SK-N-SH treated with all-trans-retinoic acid at 6 μM for 48 hours (cell line): ENCODE measurements around the gene FCN3.

Experiments used
- ATAC-seq: fragments of 200-7000 bp; cut with Tn5 transposase; 3 replicates; pipeline ENCODE4 v1.9.1; 2020; ENCODE audit warnings: mild to moderate bottlenecking, moderate library complexity
- ARNTL ChIP-seq: fragments of 450-650 bp; formaldehyde crosslinking; IDR thresholded peaks from 2 replicates; pipeline ENCODE4 v1.5.0; 2020; ENCODE audit warnings: low read depth, mild to moderate bottlenecking, moderate library complexity, borderline replicate concordance
- BACH2 ChIP-seq: fragments of 250-450 bp; sonication (Bioruptor Pico); IDR thresholded peaks from 2 replicates; pipeline ENCODE4 v1.9.0; 2021; ENCODE audit warnings: mild to moderate bottlenecking, borderline replicate concordance
- CSDC2 ChIP-seq: fragments of 250-450 bp; sonication (Bioruptor Pico); IDR thresholded peaks from 2 replicates; pipeline ENCODE4 v1.5.0; 2020; ENCODE audit warnings: mild to moderate bottlenecking, moderate library complexity
- ESRRG ChIP-seq: fragments of 250-450 bp; sonication (Bioruptor Pico); IDR thresholded peaks from 2 replicates; pipeline ENCODE4 v1.6.1; 2021; ENCODE audit warnings: mild to moderate bottlenecking
- GLIS3 ChIP-seq: fragments of 250-450 bp; sonication (Bioruptor Pico); IDR thresholded peaks from 2 replicates; pipeline ENCODE4 v1.5.0; 2020; ENCODE audit warnings: mild to moderate bottlenecking, moderate library complexity
- ISL1 ChIP-seq: fragments of 250-450 bp; sonication (Bioruptor Pico); IDR thresholded peaks from 2 replicates; pipeline ENCODE4 v2.1.2; 2022; ENCODE audit warnings: mild to moderate bottlenecking, moderate library complexity
- OSR1 ChIP-seq: fragments of 250-450 bp; sonication (Bioruptor Pico); IDR thresholded peaks from 2 replicates; pipeline ENCODE4 v1.8.0; 2022; ENCODE audit warnings: moderate library complexity, mild to moderate bottlenecking, inconsistent platforms
- PPARA ChIP-seq: fragments of 250-450 bp; sonication (Bioruptor Pico); IDR thresholded peaks from 2 replicates; pipeline ENCODE4 v1.5.0; 2020; ENCODE audit warnings: mild to moderate bottlenecking, borderline replicate concordance
- SNAI2 ChIP-seq: fragments of 250-450 bp; sonication (Bioruptor Pico); IDR thresholded peaks from 2 replicates; pipeline ENCODE4 v1.5.0; 2020; ENCODE audit warnings: mild to moderate bottlenecking, moderate library complexity
- TCF4 ChIP-seq: fragments of 250-450 bp; sonication (Bioruptor Pico); IDR thresholded peaks from 2 replicates; pipeline ENCODE4 v1.8.0; 2021; ENCODE audit warnings: mild to moderate bottlenecking, moderate library complexity, borderline replicate concordance
- TOX ChIP-seq: fragments of 250-450 bp; sonication (Bioruptor Pico); IDR thresholded peaks from 2 replicates; pipeline ENCODE4 v1.8.0; 2021; ENCODE audit warnings: mild to moderate bottlenecking, moderate library complexity, borderline replicate concordance
- ZC3H10 ChIP-seq: fragments of 250-450 bp; sonication (Bioruptor Pico); IDR thresholded peaks from 2 replicates; pipeline ENCODE4 v1.5.1; 2021; ENCODE audit warnings: mild to moderate bottlenecking, moderate library complexity
- ZFP3 ChIP-seq: fragments of 250-450 bp; sonication (Bioruptor Pico); IDR thresholded peaks from 2 replicates; pipeline ENCODE4 v1.5.0; 2020; ENCODE audit warnings: mild to moderate bottlenecking, moderate library complexity
- ZFP30 ChIP-seq: fragments of 450-650 bp; formaldehyde crosslinking; IDR thresholded peaks from 2 replicates; pipeline ENCODE4 v1.5.0; 2022; ENCODE audit warnings: mild to moderate bottlenecking, moderate library complexity
- ZNF70 ChIP-seq: fragments of 450-650 bp; formaldehyde crosslinking; IDR thresholded peaks from 2 replicates; pipeline ENCODE4 v1.5.0; 2020; ENCODE audit warnings: mild to moderate bottlenecking, moderate library complexity
- ZNF8 ChIP-seq: fragments of 450-650 bp; formaldehyde crosslinking; IDR thresholded peaks from 2 replicates; pipeline ENCODE4 v1.5.0; 2020; ENCODE audit warnings: mild to moderate bottlenecking, moderate library complexity
- TF ChIP-seq, protein P1 (sequence below): fragments of 250-450 bp; sonication (Bioruptor Pico); IDR thresholded peaks from 2 replicates; pipeline ENCODE4 v1.8.0; 2021; ENCODE audit warnings: low read depth, mild to moderate bottlenecking, moderate library complexity, borderline replicate concordance
- TF ChIP-seq, protein P2 (sequence below): fragments of 250-450 bp; sonication (Bioruptor Pico); IDR thresholded peaks from 2 replicates; pipeline ENCODE4 v1.5.1; 2020; ENCODE audit warnings: low read depth, mild to moderate bottlenecking, moderate library complexity
- TF ChIP-seq, protein P3 (sequence below): fragments of 250-450 bp; sonication (Bioruptor Pico); IDR thresholded peaks from 2 replicates; pipeline ENCODE4 v1.5.1; 2021; ENCODE audit warnings: mild to moderate bottlenecking, moderate library complexity
- TF ChIP-seq, protein P4 (sequence below): fragments of 250-450 bp; sonication (Bioruptor Pico); IDR thresholded peaks from 2 replicates; pipeline ENCODE4 v1.8.0; 2020; ENCODE audit warnings: mild to moderate bottlenecking, moderate library complexity, borderline replicate concordance

FCN3 gene

DNA sequence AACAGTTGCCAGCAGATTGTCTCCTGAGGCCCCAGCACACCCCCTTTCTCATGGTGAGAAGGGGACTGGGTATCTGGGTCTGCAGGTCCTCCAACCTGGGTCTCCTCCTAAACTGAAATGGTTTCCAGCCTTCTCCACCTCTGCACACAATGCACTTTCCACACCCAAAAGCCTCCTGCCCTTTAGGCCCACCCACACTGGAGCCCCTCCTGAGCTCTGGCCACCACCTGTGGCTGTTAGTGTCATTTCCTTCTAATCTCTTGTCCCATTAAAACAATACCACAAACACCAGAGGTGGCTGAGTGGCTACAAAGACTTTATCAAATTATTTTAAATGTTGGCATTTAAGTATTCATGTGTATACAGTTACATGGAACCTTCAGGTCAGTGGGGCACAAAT, 29.3 kb upstream of the FCN3 start (continued):
- TF ChIP-seq, protein P1, sequence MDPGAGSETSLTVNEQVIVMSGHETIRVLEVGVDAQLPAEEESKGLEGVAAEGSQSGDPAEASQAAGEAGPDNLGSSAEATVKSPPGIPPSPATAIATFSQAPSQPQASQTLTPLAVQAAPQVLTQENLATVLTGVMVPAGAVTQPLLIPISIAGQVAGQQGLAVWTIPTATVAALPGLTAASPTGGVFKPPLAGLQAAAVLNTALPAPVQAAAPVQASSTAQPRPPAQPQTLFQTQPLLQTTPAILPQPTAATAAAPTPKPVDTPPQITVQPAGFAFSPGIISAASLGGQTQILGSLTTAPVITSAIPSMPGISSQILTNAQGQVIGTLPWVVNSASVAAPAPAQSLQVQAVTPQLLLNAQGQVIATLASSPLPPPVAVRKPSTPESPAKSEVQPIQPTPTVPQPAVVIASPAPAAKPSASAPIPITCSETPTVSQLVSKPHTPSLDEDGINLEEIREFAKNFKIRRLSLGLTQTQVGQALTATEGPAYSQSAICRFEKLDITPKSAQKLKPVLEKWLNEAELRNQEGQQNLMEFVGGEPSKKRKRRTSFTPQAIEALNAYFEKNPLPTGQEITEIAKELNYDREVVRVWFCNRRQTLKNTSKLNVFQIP (CRISPR knock-in tag): no peak

DNA sequence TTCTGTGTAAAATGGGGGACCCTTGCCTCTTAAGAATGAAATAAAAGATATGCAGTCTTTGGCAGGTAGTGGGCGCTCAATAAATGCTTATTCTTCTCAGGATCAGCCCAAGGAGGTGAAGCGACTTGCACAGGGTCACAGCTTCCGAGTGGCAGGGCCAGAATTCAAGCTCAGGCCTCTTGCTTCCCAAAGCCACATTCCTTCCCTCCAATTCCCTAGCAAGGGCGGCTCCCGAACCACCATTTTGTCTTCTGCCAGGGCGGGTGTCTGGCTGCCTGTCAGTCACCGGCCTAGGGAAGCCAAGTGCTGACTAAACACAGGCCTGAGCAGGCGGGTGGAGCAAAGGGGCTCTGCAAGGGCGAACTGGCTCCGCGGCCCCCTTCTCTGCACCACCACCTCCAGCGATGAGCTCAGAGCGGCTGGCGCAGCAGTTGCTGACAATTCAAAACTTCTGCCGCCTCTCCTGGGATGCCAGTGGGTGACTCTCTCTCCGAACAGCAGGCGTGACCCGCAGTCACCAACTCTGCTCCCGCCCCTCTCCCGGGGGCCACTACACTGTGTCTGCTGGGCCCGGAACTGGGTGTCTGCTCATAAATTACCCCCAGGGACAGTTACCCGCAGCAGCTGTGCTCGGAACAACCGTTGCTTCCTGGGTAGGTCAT, 28.6 kb upstream of the FCN3 start:
- TF ChIP-seq SNAI2 (CRISPR knock-in tag) (no peak), OSR1 (CRISPR knock-in tag) (no peak), ZC3H10 (CRISPR knock-in tag) (no peak), CSDC2 (no peak), ZNF70 (CRISPR knock-in tag) (no peak), ZFP30 (CRISPR knock-in tag) (no peak), BACH2 (CRISPR knock-in tag) (no peak), ARNTL (CRISPR knock-in tag) (no peak), TOX (CRISPR knock-in tag) (no peak), ESRRG (CRISPR knock-in tag) (no peak), ISL1 (CRISPR knock-in tag) (no peak)
- TF ChIP-seq, protein P2, sequence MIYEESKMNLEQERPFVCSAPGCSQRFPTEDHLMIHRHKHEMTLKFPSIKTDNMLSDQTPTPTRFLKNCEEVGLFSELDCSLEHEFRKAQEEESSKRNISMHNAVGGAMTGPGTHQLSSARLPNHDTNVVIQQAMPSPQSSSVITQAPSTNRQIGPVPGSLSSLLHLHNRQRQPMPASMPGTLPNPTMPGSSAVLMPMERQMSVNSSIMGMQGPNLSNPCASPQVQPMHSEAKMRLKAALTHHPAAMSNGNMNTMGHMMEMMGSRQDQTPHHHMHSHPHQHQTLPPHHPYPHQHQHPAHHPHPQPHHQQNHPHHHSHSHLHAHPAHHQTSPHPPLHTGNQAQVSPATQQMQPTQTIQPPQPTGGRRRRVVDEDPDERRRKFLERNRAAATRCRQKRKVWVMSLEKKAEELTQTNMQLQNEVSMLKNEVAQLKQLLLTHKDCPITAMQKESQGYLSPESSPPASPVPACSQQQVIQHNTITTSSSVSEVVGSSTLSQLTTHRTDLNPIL (CRISPR knock-in tag): no peak
- TF ChIP-seq, protein P3, sequence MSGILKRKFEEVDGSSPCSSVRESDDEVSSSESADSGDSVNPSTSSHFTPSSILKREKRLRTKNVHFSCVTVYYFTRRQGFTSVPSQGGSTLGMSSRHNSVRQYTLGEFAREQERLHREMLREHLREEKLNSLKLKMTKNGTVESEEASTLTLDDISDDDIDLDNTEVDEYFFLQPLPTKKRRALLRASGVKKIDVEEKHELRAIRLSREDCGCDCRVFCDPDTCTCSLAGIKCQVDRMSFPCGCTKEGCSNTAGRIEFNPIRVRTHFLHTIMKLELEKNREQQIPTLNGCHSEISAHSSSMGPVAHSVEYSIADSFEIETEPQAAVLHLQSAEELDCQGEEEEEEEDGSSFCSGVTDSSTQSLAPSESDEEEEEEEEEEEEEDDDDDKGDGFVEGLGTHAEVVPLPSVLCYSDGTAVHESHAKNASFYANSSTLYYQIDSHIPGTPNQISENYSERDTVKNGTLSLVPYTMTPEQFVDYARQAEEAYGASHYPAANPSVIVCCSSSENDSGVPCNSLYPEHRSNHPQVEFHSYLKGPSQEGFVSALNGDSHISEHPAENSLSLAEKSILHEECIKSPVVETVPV (CRISPR knock-in tag): no peak
- peak; percentile 10; the same call in 1 of the 3 replicates for ATAC-seq

DNA sequence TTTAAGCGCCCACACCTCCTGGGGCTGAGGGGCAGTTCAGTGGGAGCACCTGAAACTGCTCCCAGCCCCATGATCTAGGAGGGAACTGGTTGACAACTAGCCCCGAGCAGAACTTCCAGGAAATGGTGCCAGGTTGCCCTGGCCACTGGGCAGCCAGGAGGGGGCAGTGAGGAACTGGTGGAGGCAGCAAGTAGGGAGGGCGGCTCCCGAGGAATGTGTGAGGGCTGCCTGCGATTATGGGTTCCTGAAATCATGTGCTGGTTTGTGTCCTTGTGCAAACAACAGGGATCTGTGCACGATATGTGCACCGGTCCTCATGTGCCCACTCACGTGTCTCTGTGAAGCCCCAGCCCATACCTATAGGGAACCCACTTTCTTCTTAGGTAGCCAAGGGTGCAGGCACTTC, 27.7 kb upstream of the FCN3 start:
- TF ChIP-seq ESRRG (CRISPR knock-in tag) (no peak), TOX (CRISPR knock-in tag) (no peak), CSDC2 (no peak), ZFP3 (CRISPR knock-in tag) (no peak), PPARA (CRISPR knock-in tag) (no peak), ZNF8 (CRISPR knock-in tag) (no peak), ZNF70 (CRISPR knock-in tag) (no peak), ZFP30 (CRISPR knock-in tag) (no peak)
- TF ChIP-seq, protein P4, sequence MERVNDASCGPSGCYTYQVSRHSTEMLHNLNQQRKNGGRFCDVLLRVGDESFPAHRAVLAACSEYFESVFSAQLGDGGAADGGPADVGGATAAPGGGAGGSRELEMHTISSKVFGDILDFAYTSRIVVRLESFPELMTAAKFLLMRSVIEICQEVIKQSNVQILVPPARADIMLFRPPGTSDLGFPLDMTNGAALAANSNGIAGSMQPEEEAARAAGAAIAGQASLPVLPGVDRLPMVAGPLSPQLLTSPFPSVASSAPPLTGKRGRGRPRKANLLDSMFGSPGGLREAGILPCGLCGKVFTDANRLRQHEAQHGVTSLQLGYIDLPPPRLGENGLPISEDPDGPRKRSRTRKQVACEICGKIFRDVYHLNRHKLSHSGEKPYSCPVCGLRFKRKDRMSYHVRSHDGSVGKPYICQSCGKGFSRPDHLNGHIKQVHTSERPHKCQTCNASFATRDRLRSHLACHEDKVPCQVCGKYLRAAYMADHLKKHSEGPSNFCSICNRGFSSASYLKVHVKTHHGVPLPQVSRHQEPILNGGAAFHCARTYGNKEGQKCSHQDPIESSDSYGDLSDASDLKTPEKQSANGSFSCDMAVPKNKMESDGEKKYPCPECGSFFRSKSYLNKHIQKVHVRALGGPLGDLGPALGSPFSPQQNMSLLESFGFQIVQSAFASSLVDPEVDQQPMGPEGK (CRISPR knock-in tag): no peak
- ATAC-seq: peak; percentile 49

DNA sequence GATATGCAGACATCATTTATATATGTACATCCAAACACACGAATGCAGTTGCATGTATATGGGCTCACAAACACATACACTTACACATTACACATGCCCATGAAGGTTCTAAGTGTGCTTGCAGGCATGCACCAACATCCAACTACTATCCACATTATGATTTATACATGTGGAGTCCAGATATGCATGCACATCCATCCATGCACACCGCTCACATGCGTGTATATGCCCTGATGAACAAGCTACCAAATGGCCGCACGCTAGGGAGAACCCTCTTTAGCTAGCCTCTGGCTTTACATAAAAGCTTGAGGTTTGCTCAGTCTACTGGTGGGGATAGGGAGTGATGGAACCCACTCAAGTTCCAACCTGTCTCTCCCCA, 26.3 kb upstream of the FCN3 start:
- no peak for ATAC-seq
- TF ChIP-seq, protein P3 (CRISPR knock-in tag): no peak
- TF ChIP-seq, protein P4 (CRISPR knock-in tag): no peak
- TF ChIP-seq TCF4 (CRISPR knock-in tag) (no peak), ZFP3 (CRISPR knock-in tag) (no peak), BACH2 (CRISPR knock-in tag) (no peak), CSDC2 (no peak), TOX (CRISPR knock-in tag) (no peak), ARNTL (CRISPR knock-in tag) (no peak), ZNF70 (CRISPR knock-in tag) (no peak), ZNF8 (CRISPR knock-in tag) (no peak), GLIS3 (no peak), OSR1 (CRISPR knock-in tag) (no peak)
- TF ChIP-seq, protein P1 (CRISPR knock-in tag): no peak
